H7 (cell line): Measurements from ENCODE around the gene GIT1. TPM values are rescaled to one million over a fixed set of nuclear protein-coding genes. Genes with fewer than 3 reads are reported as not detected.

Experiments used
- DNase-seq: peaks from one replicate; pipeline ENCODE4 v3.0.0; 2012
- H3K27me3 ChIP-seq: 2 replicates; pipeline ENCODE4 v1.6.0; 2011; ENCODE audit warnings: mild to moderate bottlenecking, low read length; ENCODE audit not compliant: control insufficient read depth, insufficient read depth
- H3K36me3 ChIP-seq: replicated peaks from 2 replicates; pipeline ENCODE4 v1.5.1; 2011; ENCODE audit warnings: low read length; ENCODE audit not compliant: control insufficient read depth, insufficient read depth
- H3K4me3 ChIP-seq: 2 replicates; pipeline ENCODE4 v1.5.1; 2011; ENCODE audit warnings: low read depth, mild to moderate bottlenecking, control low read depth, low read length, moderate library complexity; ENCODE audit not compliant: insufficient read depth
- total RNA-seq: library from RNA; depleted of rRNA; stranded (reverse); fragments of >200 nt; shearing (Covaris generic); gene quantifications from 2 replicates; pipeline ENCODE4 v1.2.3, GENCODE V29; 2014

The GIT1 gene
- total RNA-seq, 1 experiment from 2014 or later: 46.1 TPM

GRCh38 chr17:29582254-29582765, 7.1 kb downstream of the GIT1 start:
- no peak overlapping the region for H3K4me3 ChIP-seq
- no peak for DNase-seq
- H3K36me3 ChIP-seq: no peaks in the 10 kb centered on the region; the same call in 1 of the 2 replicates
- H3K27me3 ChIP-seq: no peaks in the 10 kb centered on the region

GRCh38 chr17:29581583-29582253, 7.7 kb downstream of the GIT1 start:
- H3K27me3 ChIP-seq: no peaks in the 10 kb centered on the region
- no peak overlapping the region for H3K4me3 ChIP-seq
- no peaks in the 10 kb centered on the region; the same call in none of the 2 replicates for H3K36me3 ChIP-seq
- peak; percentile 59 for DNase-seq

GRCh38 chr17:29579866-29580771, 9.3 kb downstream of the GIT1 start:
- H3K36me3 ChIP-seq: peaks cover 1% of the 10 kb centered on the region

GRCh38 chr17:29578626-29579485, 10.6 kb downstream of the GIT1 start:
- Histone ChIP-seq H3K36me3 (peaks cover 2% of the 10 kb centered on the region), H3K4me3 (no peak overlapping the region), H3K27me3 (no peaks in the 10 kb centered on the region)
- no peak for DNase-seq

More at GRCh38 chr17:29579866-29580771, 9.3 kb downstream of the GIT1 start:
- H3K4me3 ChIP-seq: no peak overlapping the region
- peak; percentile 96 for DNase-seq
- no peaks in the 10 kb centered on the region for H3K27me3 ChIP-seq

GRCh38 chr17:29577385-29578211, 11.8 kb downstream of the GIT1 start:
- Histone ChIP-seq H3K4me3 (no peak overlapping the region), H3K36me3 (peaks cover 2% of the 10 kb centered on the region), H3K27me3 (no peaks in the 10 kb centered on the region)
- DNase-seq: peak; percentile 58

- H3K27me3 ChIP-seq: peaks cover 4% of the 10 kb centered on the region; the same call in 1 of the 2 replicates
- H3K36me3 ChIP-seq: peaks cover 2% of the 10 kb centered on the region
- no peak overlapping the region for H3K4me3 ChIP-seq
- DNase-seq: no peak
Observed at GRCh38 chr17:29577001-29577370, 12.5 kb downstream of the GIT1 start.

GRCh38 chr17:29576214-29577000, 13.0 kb downstream of the GIT1 start:
- peaks cover 2% of the 10 kb centered on the region for H3K36me3 ChIP-seq
- H3K27me3 ChIP-seq: peaks cover 4% of the 10 kb centered on the region; the same call in 1 of the 2 replicates
- no peak for DNase-seq
- no peak overlapping the region for H3K4me3 ChIP-seq

- DNase-seq: no peak
- Histone ChIP-seq H3K4me3 (no peak overlapping the region), H3K27me3 (peaks cover 4% of the 10 kb centered on the region; the same call in 1 of the 2 replicates), H3K36me3 (peaks cover 2% of the 10 kb centered on the region)
Observed at GRCh38 chr17:29575511-29576213, 13.8 kb downstream of the GIT1 start.

- Histone ChIP-seq H3K27me3 (peaks cover 4% of the 10 kb centered on the region; the same call in 1 of the 2 replicates), H3K36me3 (peaks cover 2% of the 10 kb centered on the region), H3K4me3 (no peak overlapping the region)
- peak; percentile 35 for DNase-seq
Observed at GRCh38 chr17:29574732-29575510, 14.5 kb downstream of the GIT1 start.

- DNase-seq: peak; percentile 35
- Histone ChIP-seq H3K4me3 (no peak overlapping the region), H3K36me3 (peaks cover 2% of the 10 kb centered on the region), H3K27me3 (peaks cover 9% of the 10 kb centered on the region)
Observed at GRCh38 chr17:29573871-29574731, 15.3 kb downstream of the GIT1 start.

GRCh38 chr17:29573558-29573869, 15.9 kb downstream of the GIT1 start:
- Histone ChIP-seq H3K27me3 (peaks cover 10% of the 10 kb centered on the region), H3K36me3 (peaks cover 2% of the 10 kb centered on the region), H3K4me3 (no peak overlapping the region)
- DNase-seq: no peak
